Measurements from ENCODE around the gene FCRL5. TPM values are rescaled to one million over a fixed set of nuclear protein-coding genes. Genes with fewer than 3 reads are reported as not detected.

FCRL5 gene
- total and polyA plus RNA-seq, 10 of the 15 experiments (the other 5 are each of a cell fraction or from before 2014, with no cell fraction given): 1.1 to 136 (median 7.0) TPM

GRCh38 chr1:157484573-157484972, 67.7 kb downstream of the FCRL5 start:
- DNase-seq (ENCODE audit: low read depth, low spot score): no peak
- Histone ChIP-seq H3K27ac (ENCODE audit: control insufficient read depth, insufficient read depth) (no peak overlapping the region), H3K4me1 (ENCODE audit: control insufficient read depth, insufficient read depth, low read length) (no peaks in the 10 kb centered on the region), H3K4me2 (ENCODE audit: control insufficient read depth, insufficient read depth) (no peak overlapping the region), H4K20me1 (ENCODE audit: control insufficient read depth, insufficient read depth) (no peaks in the 10 kb centered on the region), H2AFZ (ENCODE audit: control insufficient read depth, low read depth, low read length) (no peak overlapping the region), H3K79me2 (ENCODE audit: control insufficient read depth, insufficient read depth, low read length) (no peaks in the 10 kb centered on the region), H3K4me3 (no peak overlapping the region), H3K9me3 (replicated peaks; ENCODE audit: control insufficient read depth, insufficient read depth, low read length) (no peaks in the 10 kb centered on the region), H3K36me3 (ENCODE audit: control insufficient read depth in 2 of 2, insufficient read depth in 2 of 2, low read length in 1 of 2) (no peaks in the 10 kb centered on the region), H3K27me3 (replicated peaks in 1 of 2; ENCODE audit: control insufficient read depth in 2 of 2, insufficient read depth in 2 of 2, low read length in 1 of 2) (0 out of 4 replicates have a peak, but pooled peaks cover 0 to 3% of the 10 kb centered on the region in 2 experiments), H3K9ac (ENCODE audit: control insufficient read depth, insufficient read depth, low read length) (no peak overlapping the region)
- BruUV-seq (replicated peaks): no TSS peak
- ChIA-PET RAD21 (ENCODE audit: unreplicated experiment) (interaction anchor here (0.9 to 3.1 kb wide), 10 partner anchors 11 to 173 kb away, joined by 3 to 16 read pairs (median 4); no protein-coding TSS in a partner anchor), SMC1A (ENCODE audit: uncharacterized antibody, unreplicated experiment) (interaction anchor here (1.0 to 9.7 kb wide), 13 partner anchors 9 to 288 kb away, joined by 3 to 103 read pairs (median 5); no protein-coding TSS in a partner anchor), CTCF (interaction anchor here (0.8 to 11.7 kb wide), 13 partner anchors 8 to 287 kb away, joined by 3 to 146 read pairs (median 4); no protein-coding TSS in a partner anchor), POLR2A (no interaction called here)
- intact Hi-C loops (cut with micrococcal nuclease; ENCODE audit: unreplicated experiment) (no loop called here), in situ Hi-C loops (cut with MboI) (no loop called here)
- no peak for ATAC-seq
- TF ChIP-seq MYB (IDR thresholded peaks at IDR 0.05; ENCODE audit: borderline replicate concordance, low read depth, low read length): no peak
- peak; percentile 31; the same call in 1 of the 2 replicates for TF ChIP-seq ZBTB40 (IDR thresholded peaks at IDR 0.05; ENCODE audit: borderline replicate concordance)
- FAIRE-seq: no peak

Data from GM12878 (cell line).